GM12874 (cell line): ENCODE results near the gene KLK15.

Experiments
- TF ChIP-seq, protein P1 (sequence below): IDR thresholded peaks from 2 replicates; pipeline ENCODE4 v1.5.1; 2011; ENCODE audit warnings: low read depth, mild to moderate bottlenecking, control low read depth, low read length, moderate library complexity; ENCODE audit not compliant: insufficient read depth

The KLK15 gene

DNA sequence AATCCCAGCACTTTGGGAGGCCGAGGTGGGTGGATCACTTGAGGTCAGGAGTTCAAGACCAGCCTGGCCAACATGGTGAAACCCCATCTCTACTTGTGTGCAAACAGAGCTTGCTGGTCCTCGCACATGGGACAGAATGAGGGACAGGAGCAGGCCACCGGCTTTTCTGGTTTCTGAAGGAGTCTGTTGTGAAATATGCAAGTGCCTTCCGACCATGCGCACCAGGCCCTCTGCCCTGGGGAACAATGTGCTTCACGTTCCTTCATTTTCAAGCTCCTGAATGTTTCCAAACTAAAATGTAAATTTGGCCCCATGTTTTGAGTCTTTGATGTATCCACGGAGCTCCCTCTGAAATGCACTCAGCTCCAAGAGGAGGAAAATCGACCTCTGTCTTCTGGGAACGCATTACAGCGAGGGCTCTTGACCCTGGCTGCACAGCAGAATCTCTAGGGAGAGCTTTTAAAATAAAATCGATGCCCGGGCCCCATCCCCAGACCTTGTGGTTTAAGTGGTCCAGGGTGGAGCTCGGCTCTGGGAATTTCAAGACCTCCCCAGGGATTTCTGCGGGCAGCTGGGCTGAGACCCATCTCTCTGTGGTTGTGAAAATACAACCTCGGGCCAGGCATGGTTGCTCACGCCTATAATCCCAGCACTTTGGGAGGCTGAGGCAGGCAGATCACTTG, 52.5 kb downstream of the KLK15 start:
- TF ChIP-seq, protein P1, sequence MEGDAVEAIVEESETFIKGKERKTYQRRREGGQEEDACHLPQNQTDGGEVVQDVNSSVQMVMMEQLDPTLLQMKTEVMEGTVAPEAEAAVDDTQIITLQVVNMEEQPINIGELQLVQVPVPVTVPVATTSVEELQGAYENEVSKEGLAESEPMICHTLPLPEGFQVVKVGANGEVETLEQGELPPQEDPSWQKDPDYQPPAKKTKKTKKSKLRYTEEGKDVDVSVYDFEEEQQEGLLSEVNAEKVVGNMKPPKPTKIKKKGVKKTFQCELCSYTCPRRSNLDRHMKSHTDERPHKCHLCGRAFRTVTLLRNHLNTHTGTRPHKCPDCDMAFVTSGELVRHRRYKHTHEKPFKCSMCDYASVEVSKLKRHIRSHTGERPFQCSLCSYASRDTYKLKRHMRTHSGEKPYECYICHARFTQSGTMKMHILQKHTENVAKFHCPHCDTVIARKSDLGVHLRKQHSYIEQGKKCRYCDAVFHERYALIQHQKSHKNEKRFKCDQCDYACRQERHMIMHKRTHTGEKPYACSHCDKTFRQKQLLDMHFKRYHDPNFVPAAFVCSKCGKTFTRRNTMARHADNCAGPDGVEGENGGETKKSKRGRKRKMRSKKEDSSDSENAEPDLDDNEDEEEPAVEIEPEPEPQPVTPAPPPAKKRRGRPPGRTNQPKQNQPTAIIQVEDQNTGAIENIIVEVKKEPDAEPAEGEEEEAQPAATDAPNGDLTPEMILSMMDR: no peak

DNA sequence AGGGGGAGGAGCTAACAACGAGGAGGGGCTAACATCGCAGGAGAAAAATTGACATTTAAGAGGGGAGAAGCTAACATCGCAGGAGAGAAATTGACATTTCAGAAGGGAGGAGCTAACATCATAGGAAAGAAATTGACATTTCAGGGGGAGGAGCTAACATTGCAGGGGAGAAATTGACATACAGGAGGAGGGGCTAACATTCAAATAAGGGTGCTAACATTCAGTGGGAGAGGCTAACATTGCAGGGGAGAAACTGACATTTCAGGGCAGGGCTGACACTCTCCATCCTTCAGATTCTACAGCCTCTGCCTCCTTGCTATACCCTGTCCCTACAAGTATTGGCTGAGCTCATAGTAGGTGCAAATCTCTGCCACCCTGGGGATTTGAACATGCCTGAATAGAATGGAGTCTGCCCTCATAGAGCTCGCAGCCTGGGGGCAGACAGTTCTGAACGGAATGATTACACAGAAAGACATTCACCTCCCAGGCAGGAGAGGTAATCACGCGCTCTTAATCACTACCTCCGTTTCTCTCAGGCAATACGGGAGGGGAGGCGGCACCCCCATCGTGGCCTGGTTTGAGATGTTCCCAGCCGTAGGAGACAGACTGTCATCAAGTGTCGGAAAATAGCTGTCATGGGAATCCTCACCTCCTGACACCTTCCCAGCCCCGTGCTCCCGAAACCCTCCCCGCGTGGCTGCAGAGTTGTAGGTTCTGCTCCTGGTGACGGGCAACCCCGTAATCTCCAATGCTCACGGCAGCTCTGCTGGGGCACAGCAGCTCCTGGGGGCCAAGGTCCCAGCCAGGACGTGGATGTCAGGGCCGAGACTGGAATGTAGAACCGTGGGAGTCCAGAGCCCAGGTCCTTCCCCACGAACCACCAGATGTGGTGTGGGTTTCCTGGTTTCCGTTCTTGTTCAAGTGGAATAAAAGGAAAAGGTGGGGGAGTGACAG, 53.6 kb downstream of the KLK15 start:
- TF ChIP-seq, protein P1: no peak

DNA sequence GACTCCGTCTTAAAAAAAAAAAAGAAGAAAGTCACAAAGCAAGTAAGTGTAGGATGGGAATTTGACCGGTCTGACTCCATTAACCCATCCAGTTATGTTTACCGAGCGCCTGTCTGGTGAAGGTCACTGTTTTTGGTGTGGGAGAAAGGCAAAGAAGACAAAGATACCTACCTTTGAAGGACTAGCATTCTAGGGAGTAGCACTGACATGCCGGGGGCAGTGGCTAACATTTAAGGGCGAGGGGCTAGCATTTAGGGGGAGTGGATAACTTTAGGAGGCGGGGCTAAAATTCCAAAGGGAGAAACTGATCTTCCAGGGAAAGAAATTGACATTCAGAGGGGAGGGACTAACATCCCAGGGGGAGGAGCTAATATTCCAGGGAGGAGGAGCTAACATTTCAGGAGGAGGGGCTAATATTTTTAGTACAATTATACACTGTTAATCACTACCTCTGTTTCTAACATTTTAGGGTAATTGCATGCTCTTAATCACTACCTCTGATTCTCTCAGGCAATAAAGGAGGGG, 54.4 kb downstream of the KLK15 start:
- TF ChIP-seq, protein P1: no peak

DNA sequence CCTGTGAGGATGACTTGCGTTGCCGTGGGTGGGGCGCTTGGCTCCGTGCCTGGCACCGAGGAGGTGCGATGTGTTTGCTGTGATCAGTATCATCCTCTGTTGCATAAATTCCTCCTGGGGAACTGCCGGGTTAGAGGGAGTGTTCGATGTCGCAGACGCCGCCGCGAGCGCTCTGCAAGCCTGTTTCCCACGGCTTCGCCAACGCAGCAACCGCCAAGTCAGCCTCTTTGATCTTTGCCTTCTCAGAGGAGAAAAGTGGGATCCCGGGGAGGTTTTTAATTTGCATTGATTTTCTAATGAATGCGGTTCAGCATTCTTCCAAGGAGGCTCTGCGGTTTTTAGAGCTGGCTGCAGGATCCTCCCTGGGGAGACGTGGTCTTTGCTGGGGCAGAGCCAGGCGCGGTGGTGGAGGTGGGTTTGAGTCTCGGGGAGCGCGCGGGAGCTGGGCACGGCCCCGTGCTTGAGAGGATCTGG, 55.5 kb downstream of the KLK15 start:
- TF ChIP-seq, protein P1: no peak

DNA sequence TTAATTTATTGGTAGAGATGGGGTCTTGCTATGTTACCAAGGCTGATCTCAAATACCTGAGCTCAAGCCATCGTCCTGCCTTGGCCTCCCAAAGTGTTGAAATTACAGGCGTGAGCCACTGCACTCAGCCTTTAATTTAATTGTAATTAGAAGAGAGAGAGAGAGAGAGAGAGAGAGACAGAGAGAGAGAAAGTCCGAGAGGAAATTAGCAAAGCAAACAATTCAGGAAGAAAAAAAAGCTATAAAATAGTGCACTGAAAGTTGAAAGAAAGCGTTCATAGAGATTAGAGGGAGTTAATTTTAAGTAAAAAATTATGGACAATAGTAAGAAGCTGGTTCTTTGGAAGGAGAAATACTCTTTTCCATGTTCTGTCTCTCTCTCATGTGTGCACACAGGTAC, 56.1 kb downstream of the KLK15 start:
- TF ChIP-seq, protein P1: no peak

DNA sequence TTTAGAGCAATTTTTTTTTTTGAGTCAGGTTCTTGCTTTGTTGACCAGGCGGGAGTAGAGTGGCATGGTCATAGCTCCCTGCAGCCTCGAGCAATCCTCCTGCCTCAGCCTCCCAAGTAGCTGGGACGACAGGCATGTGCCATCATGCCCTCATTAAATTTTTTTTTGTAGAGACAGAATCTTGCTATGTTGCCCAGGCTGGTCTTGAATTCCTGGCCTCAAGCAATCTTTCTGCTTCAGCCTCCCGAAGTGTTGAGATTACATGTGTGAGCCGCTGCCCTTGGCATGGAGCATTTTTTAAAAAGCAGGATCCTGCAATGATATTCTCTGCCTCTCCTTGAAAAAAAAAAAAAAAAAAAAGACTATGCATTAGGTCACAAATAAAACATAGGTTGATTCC, 57.2 kb downstream of the KLK15 start:
- TF ChIP-seq, protein P1: no peak
